HG02943 (cell line): ENCODE data around the gene OR1I1.
"Not testable (repeated sequence)": the region's sequence is repeated elsewhere in the genome, so short reads cannot be mapped to it uniquely, and the experiment has no call there.

Source experiments
- ATAC-seq: cut with Tn5 transposase; IDR thresholded peaks from one replicate; pipeline ENCODE4 v1.9.1; 2021; ENCODE audit warnings: mild to moderate bottlenecking, low read depth, moderate library complexity; ENCODE audit not compliant: unreplicated experiment

Gene OR1I1

GRCh38 chr19:15096223-15096622 lies 14.2 kb downstream of the OR1I1 start:
- ATAC-seq: no peak

GRCh38 chr19:15097980-15098379 lies 16.0 kb downstream of the OR1I1 start:
- not testable (repeated sequence) for ATAC-seq

- no peak for ATAC-seq
Measured at GRCh38 chr19:15098460-15098859, 16.4 kb downstream of the OR1I1 start.

GRCh38 chr19:15099017-15099582 lies 17.1 kb downstream of the OR1I1 start:
- no peak for ATAC-seq

- no peak for ATAC-seq
Measured at GRCh38 chr19:15101479-15102082, 19.6 kb downstream of the OR1I1 start.

DNA sequence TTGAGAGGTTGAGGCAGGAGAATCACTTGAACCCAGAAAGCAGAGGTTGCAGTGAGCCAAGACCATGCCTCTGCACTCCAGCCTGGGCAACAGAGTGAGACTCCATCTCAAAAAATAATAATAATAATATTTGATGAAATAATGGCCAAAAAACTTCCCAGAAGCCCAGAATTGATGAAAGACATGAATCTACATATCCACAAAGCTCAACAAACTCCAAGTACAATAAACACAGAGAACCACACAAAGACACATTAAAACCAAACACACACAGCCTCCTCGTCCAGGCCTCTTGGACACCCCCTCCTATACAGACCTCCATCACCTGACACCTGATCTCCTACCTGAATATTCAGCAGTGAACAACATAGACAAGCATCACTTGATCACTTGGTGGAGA lies 22.0 kb downstream of the OR1I1 start:
- ATAC-seq: no peak

- ATAC-seq: no peak
Measured at GRCh38 chr19:15104411-15104810, 22.4 kb downstream of the OR1I1 start.

DNA sequence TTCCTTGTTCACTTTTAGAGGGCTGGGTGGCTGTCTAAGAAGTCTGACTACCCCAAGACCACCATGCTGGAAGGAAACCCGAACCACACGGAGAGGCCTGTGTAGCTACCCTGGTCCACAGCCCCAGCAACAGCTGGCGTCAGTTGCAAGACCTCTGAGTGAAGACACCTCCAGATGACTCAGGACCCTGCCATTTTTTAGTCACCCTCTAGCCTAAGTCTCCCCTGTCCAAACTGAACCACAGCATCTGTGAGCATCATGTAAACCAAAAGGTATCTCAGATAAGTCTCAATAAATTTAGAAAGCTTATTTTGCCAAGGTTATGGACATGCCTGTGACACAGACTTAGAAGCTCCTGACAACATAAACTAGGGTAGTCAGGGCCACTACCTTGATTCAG lies 23.0 kb downstream of the OR1I1 start:
- ATAC-seq: no peak

DNA sequence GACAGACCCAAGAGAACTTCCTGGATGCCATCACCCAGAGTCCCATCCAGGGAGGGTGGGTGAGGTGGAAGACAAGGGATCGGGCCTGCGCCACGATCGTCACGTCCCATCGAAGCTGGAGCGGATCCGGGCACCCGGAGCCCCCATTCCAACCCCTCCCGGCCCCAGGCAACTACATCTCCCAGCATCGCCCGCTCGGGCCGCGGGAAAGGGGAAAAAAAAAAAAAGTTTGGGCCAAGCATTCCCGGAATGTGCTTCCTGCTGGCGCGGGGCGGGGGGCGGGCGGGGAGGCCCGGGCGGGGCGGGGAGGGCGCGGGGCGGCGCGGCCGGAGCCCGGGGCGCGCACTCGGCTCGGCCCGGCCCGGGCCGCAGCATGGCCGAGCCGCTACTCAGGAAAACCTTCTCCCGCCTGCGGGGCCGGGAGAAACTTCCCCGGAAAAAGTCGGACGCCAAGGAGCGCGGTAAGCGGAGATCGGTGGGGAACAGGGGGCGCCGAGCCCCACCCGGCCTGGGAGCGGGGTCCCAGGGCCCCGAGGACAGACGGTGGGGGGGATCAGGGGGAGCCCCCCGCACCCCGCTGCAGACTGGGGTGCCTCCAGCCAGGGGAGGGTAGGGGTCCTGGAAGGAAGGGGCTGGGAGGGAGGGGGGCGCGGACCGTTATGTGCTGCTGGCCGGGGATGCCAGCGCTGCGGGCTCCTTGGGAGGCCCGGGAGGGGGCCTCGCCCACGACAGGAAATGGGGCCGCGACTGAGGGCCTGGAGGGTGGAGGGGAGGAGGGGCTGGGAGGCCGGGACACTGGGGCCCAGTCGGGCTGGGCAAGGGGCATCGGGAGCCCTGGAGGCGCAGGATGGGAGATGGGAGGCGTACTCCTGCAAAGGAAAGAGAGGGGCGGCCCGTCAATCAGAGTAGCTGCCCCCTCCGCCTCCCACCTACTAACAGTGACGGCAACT lies 25.3 kb downstream of the OR1I1 start, which contains the start of gene SYDE1:
Gene SYDE1 (plus strand): TSS at position 341 of the 950 bp plus-strand sequence. CDS start 33 bp downstream, at position 374.
- ATAC-seq: no peak

DNA sequence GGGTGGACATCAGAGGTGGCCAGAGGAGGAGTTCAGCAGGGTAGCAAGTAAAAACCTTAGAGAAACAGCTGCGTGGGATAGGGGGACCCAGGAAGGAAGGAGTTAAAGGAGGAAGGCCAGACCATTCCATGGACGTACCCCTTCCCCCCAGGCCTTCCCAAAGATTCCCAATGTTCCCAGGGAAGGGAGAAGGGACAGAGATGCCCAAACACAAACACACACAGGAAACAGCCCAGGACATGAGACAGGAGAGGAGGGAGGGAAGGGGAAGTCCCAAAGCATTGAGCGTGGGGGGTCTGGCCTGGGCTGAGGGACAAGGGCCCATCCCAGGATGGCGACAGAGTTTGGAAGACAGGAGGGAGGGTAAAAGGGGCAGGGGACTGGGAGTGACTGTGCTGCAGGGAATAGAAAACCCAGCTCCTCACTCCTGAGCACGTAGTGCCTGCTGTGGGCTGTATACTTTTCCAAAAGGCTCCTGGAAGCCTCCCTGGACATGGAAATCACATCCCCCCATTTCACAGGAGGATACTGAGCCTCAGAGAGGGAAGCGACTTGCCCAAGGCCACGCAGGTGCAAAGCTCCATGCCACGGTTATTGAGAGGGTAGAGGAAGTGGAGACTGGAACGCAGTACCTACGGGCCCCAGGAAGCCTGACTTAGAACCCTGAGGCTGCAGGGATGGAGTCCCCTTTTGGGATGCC lies 26.3 kb downstream of the OR1I1 start:
- no peak for ATAC-seq

- no peak for ATAC-seq
Measured at GRCh38 chr19:15108845-15109767, 27.1 kb downstream of the OR1I1 start.

- no peak for ATAC-seq
Measured at GRCh38 chr19:15109768-15110417, 27.9 kb downstream of the OR1I1 start.

GRCh38 chr19:15110418-15110815 lies 28.4 kb downstream of the OR1I1 start:
- no peak for ATAC-seq

DNA sequence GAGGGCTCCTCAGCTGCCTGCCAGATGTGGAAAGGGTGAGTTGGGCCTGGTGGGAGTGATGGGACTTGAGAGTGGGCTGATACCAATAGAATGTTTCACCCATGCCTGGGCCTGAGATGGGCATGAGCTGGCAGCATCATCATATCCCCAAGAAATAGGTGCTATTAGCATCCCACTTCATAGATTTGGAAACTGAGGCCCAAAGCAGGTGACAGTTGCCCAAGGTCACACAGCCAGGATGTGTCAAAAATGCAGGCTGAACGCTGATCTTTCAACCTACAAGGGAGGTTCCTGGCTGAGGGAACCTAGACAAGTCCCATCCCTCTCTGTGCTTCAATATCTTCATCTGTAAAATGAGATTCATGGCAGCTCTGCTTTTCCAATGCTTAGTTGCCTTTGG lies 29.7 kb downstream of the OR1I1 start:
- no peak for ATAC-seq

DNA sequence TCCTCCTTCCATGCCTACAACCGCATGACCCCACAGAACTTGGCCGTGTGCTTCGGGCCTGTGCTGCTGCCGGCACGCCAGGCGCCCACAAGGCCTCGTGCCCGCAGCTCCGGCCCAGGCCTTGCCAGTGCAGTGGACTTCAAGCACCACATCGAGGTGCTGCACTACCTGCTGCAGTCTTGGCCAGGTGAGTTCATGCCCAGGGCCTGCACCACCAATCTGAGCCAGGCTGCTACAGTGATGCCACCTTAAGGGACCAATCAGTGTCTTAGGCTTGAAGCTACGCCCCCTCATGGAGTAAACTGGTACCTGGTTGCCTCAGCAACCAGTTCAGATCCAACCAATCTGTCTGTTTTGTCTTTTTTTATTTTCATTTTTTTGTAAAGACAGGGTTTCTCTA lies 30.4 kb downstream of the OR1I1 start:
- ATAC-seq: no peak

GRCh38 chr19:15113245-15114152 lies 31.5 kb downstream of the OR1I1 start:
- no peak for ATAC-seq

DNA sequence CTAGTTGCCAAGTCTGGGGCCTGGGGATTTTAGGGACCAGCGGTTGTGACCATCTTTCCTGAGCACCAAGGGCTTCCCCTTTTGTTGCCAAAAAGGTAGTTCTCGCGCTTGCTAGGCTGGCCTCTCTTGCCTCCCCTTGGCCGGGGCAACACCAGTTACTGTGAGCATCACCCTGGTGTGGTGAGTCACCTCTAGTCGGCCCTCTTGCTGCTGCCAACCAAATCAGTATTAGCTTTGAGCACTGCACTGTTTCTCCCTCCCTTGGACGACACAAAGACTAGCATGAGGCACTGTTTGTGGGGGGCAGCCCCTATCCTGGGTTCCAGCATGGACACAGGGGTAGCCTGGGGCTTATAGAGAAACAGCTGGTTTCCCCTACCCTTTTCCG lies 32.1 kb downstream of the OR1I1 start:
- ATAC-seq: no peak

DNA sequence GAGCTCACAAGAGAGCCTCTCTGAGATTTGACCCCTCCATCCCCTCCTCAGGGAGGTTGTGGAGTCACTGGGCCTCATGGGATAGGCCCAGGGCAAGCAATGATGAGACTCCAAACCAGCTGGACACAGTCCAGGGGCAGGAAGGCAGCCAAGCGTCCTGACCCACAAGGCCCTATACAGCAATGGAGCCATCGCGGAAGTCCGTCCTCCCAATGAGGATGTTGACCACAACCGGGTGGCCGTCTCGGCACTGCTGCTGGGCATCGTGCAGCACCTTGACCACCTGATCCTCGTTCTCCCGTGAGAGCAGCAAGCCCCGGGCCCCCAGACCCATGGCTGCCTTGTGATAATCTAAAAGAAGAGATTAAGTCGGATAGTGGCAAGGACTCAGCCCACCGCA lies 33.1 kb downstream of the OR1I1 start:
- ATAC-seq: no peak
